Lower leg skin (tissue), 3 donors: ENCODE measurements around the gene GTF2IRD1.

Source experiments
- CTCF ChIP-seq, 3 donors: fragments of 450-650 bp; IDR thresholded peaks; one replicate each; pipeline ENCODE4 v1.5.1; 2016; ENCODE audit warnings: antibody characterized with exemption in 3 of 3, mild to moderate bottlenecking in 3 of 3, moderate library complexity in 2 of 3
- POLR2A ChIP-seq, 2 donors: fragments of 450-650 bp; IDR thresholded peaks; one replicate each; pipeline ENCODE4 v1.6.1; 2016 to 2017; ENCODE audit warnings: antibody characterized with exemption in 2 of 2, mild to moderate bottlenecking in 1 of 2, moderate library complexity in 1 of 2

- TF ChIP-seq CTCF (IDR thresholded peaks at IDR 0.05) (no peak), POLR2A (IDR thresholded peaks at IDR 0.05) (no peak)
Measured at GRCh38 chr7:74420006-74420405, 33.7 kb upstream of the GTF2IRD1 start.
